ENCODE data around the gene NKD1.
"Not testable (repeated sequence)": the region's sequence is repeated elsewhere in the genome, so short reads cannot be mapped to it uniquely, and the experiment has no call there.

Gene NKD1

GRCh38 chr16:50548125-50548908 is at the start of gene NKD1:
Gene NKD1 (plus strand): TSS chr16:50548396. CDS start chr16:50548554, 158 bp downstream.
- no peaks in the 10 kb centered on the region for H3K36me3 Mint-ChIP-seq (ENCODE audit: low read depth)
- peaks cover 75% of the 10 kb centered on the region for H3K27me3 Mint-ChIP-seq
- intact Hi-C loops (cut with micrococcal nuclease) = loop anchor here (5.0 to 10.0 kb wide), 3 partner anchors 119 to 196 kb away; partner anchors contain the start of gene CYLD
- peaks cover 13% of the 10 kb centered on the region for H3K4me1 Mint-ChIP-seq (ENCODE audit: low read depth)
- H3K27ac Mint-ChIP-seq = peak within 1 kb of the TSS; percentile 48
- peak within 1 kb of the TSS; percentile 73 for H3K4me3 Mint-ChIP-seq
- H3K9me3 Mint-ChIP-seq = no peaks in the 10 kb centered on the region

- H3K36me3 Mint-ChIP-seq (ENCODE audit: low read depth) = no peaks in the 10 kb centered on the region
- H3K9me3 Mint-ChIP-seq = no peaks in the 10 kb centered on the region
- intact Hi-C loops (cut with micrococcal nuclease) = no loop called here
- no peak overlapping the region for H3K27ac Mint-ChIP-seq
- H3K27me3 Mint-ChIP-seq = peaks cover 3% of the 10 kb centered on the region
- H3K4me1 Mint-ChIP-seq (ENCODE audit: low read depth) = no peaks in the 10 kb centered on the region
- H3K4me3 Mint-ChIP-seq = no peak overlapping the region
These were observed 49.6 kb upstream of the NKD1 start for GRCh38 chr16:50498431-50499155.

- intact Hi-C loops (cut with micrococcal nuclease) = no loop called here
- H3K27me3 Mint-ChIP-seq = peaks cover 4% of the 10 kb centered on the region
- H3K27ac Mint-ChIP-seq = no peak overlapping the region
These were observed 48.9 kb upstream of the NKD1 start for GRCh38 chr16:50499254-50499653.

GRCh38 chr16:50500171-50500874 is 47.9 kb upstream of the NKD1 start:
- H3K9me3 Mint-ChIP-seq = no peaks in the 10 kb centered on the region
- H3K36me3 Mint-ChIP-seq (ENCODE audit: low read depth) = no peaks in the 10 kb centered on the region
- H3K4me3 Mint-ChIP-seq = no peak overlapping the region
- no peaks in the 10 kb centered on the region for H3K4me1 Mint-ChIP-seq (ENCODE audit: low read depth)
- peaks cover 4% of the 10 kb centered on the region for H3K27me3 Mint-ChIP-seq
- intact Hi-C loops (cut with micrococcal nuclease) = no loop called here
- no peak overlapping the region for H3K27ac Mint-ChIP-seq

More at GRCh38 chr16:50499254-50499653, 48.9 kb upstream of the NKD1 start:
- Mint-ChIP-seq H3K9me3 (no peaks in the 10 kb centered on the region), H3K4me3 (no peak overlapping the region), H3K4me1 (ENCODE audit: low read depth) (no peaks in the 10 kb centered on the region), H3K36me3 (ENCODE audit: low read depth) (no peaks in the 10 kb centered on the region)

GRCh38 chr16:50501251-50501650 is 46.9 kb upstream of the NKD1 start:
- no peaks in the 10 kb centered on the region for H3K9me3 Mint-ChIP-seq
- no peak overlapping the region for H3K4me3 Mint-ChIP-seq
- H3K4me1 Mint-ChIP-seq (ENCODE audit: low read depth) = no peaks in the 10 kb centered on the region
- peaks cover 4% of the 10 kb centered on the region for H3K27me3 Mint-ChIP-seq
- intact Hi-C loops (cut with micrococcal nuclease) = no loop called here
- H3K36me3 Mint-ChIP-seq (ENCODE audit: low read depth) = no peaks in the 10 kb centered on the region
- no peak overlapping the region for H3K27ac Mint-ChIP-seq

- Mint-ChIP-seq H3K27ac (no peak overlapping the region), H3K4me1 (ENCODE audit: low read depth) (no peaks in the 10 kb centered on the region), H3K36me3 (ENCODE audit: low read depth) (no peaks in the 10 kb centered on the region), H3K4me3 (no peak overlapping the region), H3K9me3 (no peaks in the 10 kb centered on the region), H3K27me3 (peaks cover 4% of the 10 kb centered on the region)
- intact Hi-C loops (cut with micrococcal nuclease) = no loop called here
These were observed 46.1 kb upstream of the NKD1 start for GRCh38 chr16:50501986-50502615.

- Mint-ChIP-seq H3K9me3 (no peaks in the 10 kb centered on the region), H3K36me3 (ENCODE audit: low read depth) (no peaks in the 10 kb centered on the region), H3K27me3 (peaks cover 4% of the 10 kb centered on the region), H3K27ac (no peak overlapping the region), H3K4me3 (no peak overlapping the region), H3K4me1 (ENCODE audit: low read depth) (no peaks in the 10 kb centered on the region)
- intact Hi-C loops (cut with micrococcal nuclease) = no loop called here
These were observed 45.6 kb upstream of the NKD1 start for GRCh38 chr16:50502616-50503011.

- H3K27ac Mint-ChIP-seq; H3K4me3 Mint-ChIP-seq; intact Hi-C loops (cut with micrococcal nuclease); H3K27me3 Mint-ChIP-seq; H3K36me3 Mint-ChIP-seq (ENCODE audit: low read depth); H3K9me3 Mint-ChIP-seq; H3K4me1 Mint-ChIP-seq (ENCODE audit: low read depth): not testable (repeated sequence)
These were observed 44.2 kb upstream of the NKD1 start for GRCh38 chr16:50503868-50504531.

GRCh38 chr16:50505115-50505514 is 43.1 kb upstream of the NKD1 start:
- Mint-ChIP-seq H3K27me3 (peaks cover 5% of the 10 kb centered on the region), H3K9me3 (no peaks in the 10 kb centered on the region), H3K4me3 (no peak overlapping the region), H3K27ac (no peak overlapping the region), H3K4me1 (ENCODE audit: low read depth) (no peaks in the 10 kb centered on the region), H3K36me3 (ENCODE audit: low read depth) (no peaks in the 10 kb centered on the region)
- intact Hi-C loops (cut with micrococcal nuclease) = no loop called here

- Mint-ChIP-seq H3K27me3 (peaks cover 7% of the 10 kb centered on the region), H3K36me3 (ENCODE audit: low read depth) (no peaks in the 10 kb centered on the region), H3K27ac (no peak overlapping the region), H3K4me1 (ENCODE audit: low read depth) (no peaks in the 10 kb centered on the region), H3K4me3 (no peak overlapping the region), H3K9me3 (no peaks in the 10 kb centered on the region)
- intact Hi-C loops (cut with micrococcal nuclease) = no loop called here
These were observed 42.3 kb upstream of the NKD1 start for GRCh38 chr16:50505714-50506542.

GRCh38 chr16:50506543-50506937 is 41.7 kb upstream of the NKD1 start:
- H3K9me3 Mint-ChIP-seq = no peaks in the 10 kb centered on the region
- H3K36me3 Mint-ChIP-seq (ENCODE audit: low read depth) = no peaks in the 10 kb centered on the region
- intact Hi-C loops (cut with micrococcal nuclease) = no loop called here
- no peak overlapping the region for H3K4me3 Mint-ChIP-seq
- no peaks in the 10 kb centered on the region for H3K4me1 Mint-ChIP-seq (ENCODE audit: low read depth)
- peaks cover 7% of the 10 kb centered on the region for H3K27me3 Mint-ChIP-seq
- H3K27ac Mint-ChIP-seq = no peak overlapping the region

- Mint-ChIP-seq H3K27me3 (peaks cover 7% of the 10 kb centered on the region), H3K4me3 (no peak overlapping the region), H3K9me3 (no peaks in the 10 kb centered on the region), H3K27ac (no peak overlapping the region), H3K36me3 (ENCODE audit: low read depth) (no peaks in the 10 kb centered on the region), H3K4me1 (ENCODE audit: low read depth) (no peaks in the 10 kb centered on the region)
- intact Hi-C loops (cut with micrococcal nuclease) = no loop called here
These were observed 40.8 kb upstream of the NKD1 start for GRCh38 chr16:50507397-50507796.
